HG02588 (cell line): ENCODE measurements around the gene CTRB2.

ENCODE experiments used
- ATAC-seq: cut with Tn5 transposase; IDR thresholded peaks from one replicate; pipeline ENCODE4 v1.9.1; 2021; ENCODE audit warnings: mild to moderate bottlenecking, moderate library complexity; ENCODE audit not compliant: unreplicated experiment

CTRB2 gene

GRCh38 chr16:75206749-75207451 lies at the start of gene CTRB2:
Gene CTRB2, minus strand, starts transcription at chr16:75207161. Its CDS starts 20 bp downstream, at chr16:75207141.
- ATAC-seq, result no peak

GRCh38 chr16:75256059-75256571 lies 49.2 kb upstream of the CTRB2 start:
- no peak for ATAC-seq

- no peak for ATAC-seq
Measured at GRCh38 chr16:75254359-75254837, 47.4 kb upstream of the CTRB2 start.

GRCh38 chr16:75252946-75253911 lies 46.3 kb upstream of the CTRB2 start:
- ATAC-seq, result no peak

GRCh38 chr16:75252049-75252864 lies 45.3 kb upstream of the CTRB2 start:
- no peak for ATAC-seq

- ATAC-seq, result peak; percentile 82
Measured at GRCh38 chr16:75251280-75252048, 44.5 kb upstream of the CTRB2 start, which contains the start of gene BCAR1. Gene BCAR1, minus strand, starts transcription at chr16:75251624. Its CDS starts 142 bp downstream, at chr16:75251482.

GRCh38 chr16:75250809-75251279 lies 43.9 kb upstream of the CTRB2 start:
- peak; percentile 31 for ATAC-seq

GRCh38 chr16:75250089-75250808 lies 43.3 kb upstream of the CTRB2 start:
- ATAC-seq, result no peak

- no peak for ATAC-seq
Measured at GRCh38 chr16:75249441-75249840, 42.5 kb upstream of the CTRB2 start.

GRCh38 chr16:75248536-75249380 lies 41.8 kb upstream of the CTRB2 start:
- ATAC-seq, result no peak

- no peak for ATAC-seq
Measured at GRCh38 chr16:75248142-75248535, 41.2 kb upstream of the CTRB2 start.

GRCh38 chr16:75247249-75247648 lies 40.3 kb upstream of the CTRB2 start:
- ATAC-seq, result no peak

GRCh38 chr16:75246504-75247205 lies 39.7 kb upstream of the CTRB2 start:
- ATAC-seq, result no peak

- ATAC-seq, result peak; percentile 39
Measured at GRCh38 chr16:75244844-75245758, 38.1 kb upstream of the CTRB2 start.

- ATAC-seq, result no peak
Measured at GRCh38 chr16:75244225-75244809, 37.4 kb upstream of the CTRB2 start.

GRCh38 chr16:75243667-75244224 lies 36.8 kb upstream of the CTRB2 start:
- no peak for ATAC-seq
